ENCODE measurements around the gene ANKK1. TPM values are rescaled to one million over a fixed set of nuclear protein-coding genes. Genes with fewer than 3 reads are reported as not detected.

ANKK1 gene
- total and polyA plus RNA-seq, 2 donors (not counting 1 experiment from before 2014, with no cell fraction given) = not detected

DNA sequence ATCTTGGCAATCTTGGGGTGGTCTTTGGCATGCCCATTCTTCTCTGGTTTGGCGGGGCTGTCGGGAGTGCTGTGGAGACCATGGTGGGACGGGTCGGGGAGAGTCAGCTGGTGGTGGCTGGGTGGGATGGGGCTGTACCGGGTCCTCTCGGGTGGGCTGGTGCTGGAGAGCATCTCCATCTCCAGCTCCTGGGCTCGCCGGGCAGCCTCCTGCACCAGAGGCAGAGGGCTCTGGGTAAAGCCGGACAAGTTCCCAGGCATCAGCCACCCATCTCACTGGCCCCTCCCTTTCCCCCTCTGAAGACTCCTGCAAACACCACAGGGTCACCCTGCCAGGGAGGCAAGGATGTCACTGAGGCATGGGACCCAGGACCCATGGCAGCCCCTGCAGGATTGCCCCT, 25.1 kb downstream of the ANKK1 start:
- Histone ChIP-seq H3K27me3 (ENCODE audit: control insufficient read depth, insufficient read depth, low read length) (no peaks in the 10 kb centered on the region), H2AFZ (ENCODE audit: low read length) (no peak overlapping the region), H3K79me2 (ENCODE audit: control insufficient read depth, insufficient read depth, low read length) (no peaks in the 10 kb centered on the region), H4K20me1 (ENCODE audit: control insufficient read depth, extremely low read depth, insufficient read depth, low read length) (no peaks in the 10 kb centered on the region), H3K27ac (ENCODE audit: insufficient read depth, low read length) (no peak overlapping the region), H3K4me3 (replicated peaks in 1 of 4; ENCODE audit: control extremely low read depth in 1 of 4, insufficient read depth in 1 of 4, low read depth in 3 of 4, low read length in 4 of 4) (no peak overlapping the region), H3K4me2 (ENCODE audit: extremely low read depth, insufficient read depth, low read length) (no peak overlapping the region), H3K36me3 (ENCODE audit: control insufficient read depth, insufficient read depth, low read length) (no peaks in the 10 kb centered on the region), H3K9me3 (ENCODE audit: control insufficient read depth, insufficient read depth, low read depth, low read length) (no peaks in the 10 kb centered on the region), H3K4me1 (ENCODE audit: control insufficient read depth, extremely low read depth, insufficient read depth, low read length) (no peaks in the 10 kb centered on the region), H3K9ac (ENCODE audit: insufficient read depth, low read length) (no peak overlapping the region)
- TF ChIP-seq, protein P1, sequence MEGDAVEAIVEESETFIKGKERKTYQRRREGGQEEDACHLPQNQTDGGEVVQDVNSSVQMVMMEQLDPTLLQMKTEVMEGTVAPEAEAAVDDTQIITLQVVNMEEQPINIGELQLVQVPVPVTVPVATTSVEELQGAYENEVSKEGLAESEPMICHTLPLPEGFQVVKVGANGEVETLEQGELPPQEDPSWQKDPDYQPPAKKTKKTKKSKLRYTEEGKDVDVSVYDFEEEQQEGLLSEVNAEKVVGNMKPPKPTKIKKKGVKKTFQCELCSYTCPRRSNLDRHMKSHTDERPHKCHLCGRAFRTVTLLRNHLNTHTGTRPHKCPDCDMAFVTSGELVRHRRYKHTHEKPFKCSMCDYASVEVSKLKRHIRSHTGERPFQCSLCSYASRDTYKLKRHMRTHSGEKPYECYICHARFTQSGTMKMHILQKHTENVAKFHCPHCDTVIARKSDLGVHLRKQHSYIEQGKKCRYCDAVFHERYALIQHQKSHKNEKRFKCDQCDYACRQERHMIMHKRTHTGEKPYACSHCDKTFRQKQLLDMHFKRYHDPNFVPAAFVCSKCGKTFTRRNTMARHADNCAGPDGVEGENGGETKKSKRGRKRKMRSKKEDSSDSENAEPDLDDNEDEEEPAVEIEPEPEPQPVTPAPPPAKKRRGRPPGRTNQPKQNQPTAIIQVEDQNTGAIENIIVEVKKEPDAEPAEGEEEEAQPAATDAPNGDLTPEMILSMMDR (conservative IDR thresholded peaks at IDR 0.05 in 1 of 2, IDR thresholded peaks at IDR 0.05 in 1 of 2; ENCODE audit: low read depth in 1 of 2, low read length in 2 of 2) = no peak
- no peak for TF ChIP-seq EZH2 (IDR thresholded peaks at IDR 0.05; ENCODE audit: low read length, missing control alignments)
- DNase-seq (ENCODE audit: low read depth in 2 of 2) = no peak

DNA sequence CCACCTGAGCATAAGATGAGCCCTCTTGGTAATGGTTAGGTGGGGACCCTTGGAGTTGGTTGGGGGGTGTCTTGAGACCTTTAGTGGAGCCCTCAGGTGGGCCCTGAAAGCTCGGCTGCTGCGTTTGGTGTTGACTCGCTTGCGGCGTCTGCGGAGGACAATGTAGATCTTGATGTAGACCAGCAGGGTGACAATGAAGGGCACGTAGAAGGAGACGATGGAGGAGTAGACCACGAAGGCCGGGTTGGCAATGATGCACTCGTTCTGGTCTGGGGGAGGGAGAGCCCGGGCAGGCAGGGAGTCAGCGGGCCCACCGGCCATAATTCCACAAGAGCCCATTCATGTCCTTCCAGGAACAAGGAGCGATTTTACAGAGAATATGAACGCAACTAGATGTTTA, 27.8 kb downstream of the ANKK1 start:
- H2AFZ ChIP-seq (ENCODE audit: low read length) = no peak overlapping the region
- H3K79me2 ChIP-seq (ENCODE audit: control insufficient read depth, insufficient read depth, low read length) = no peaks in the 10 kb centered on the region
- no peak overlapping the region for H3K9ac ChIP-seq (ENCODE audit: insufficient read depth, low read length)
- H4K20me1 ChIP-seq (ENCODE audit: control insufficient read depth, extremely low read depth, insufficient read depth, low read length) = no peaks in the 10 kb centered on the region
- H3K9me3 ChIP-seq (ENCODE audit: control insufficient read depth, insufficient read depth, low read depth, low read length) = no peaks in the 10 kb centered on the region
- H3K36me3 ChIP-seq (ENCODE audit: control insufficient read depth, insufficient read depth, low read length) = no peaks in the 10 kb centered on the region
- DNase-seq (ENCODE audit: low read depth in 2 of 2) = no peak
- no peak overlapping the region for H3K4me2 ChIP-seq (ENCODE audit: extremely low read depth, insufficient read depth, low read length)
- no peak overlapping the region for H3K4me3 ChIP-seq (replicated peaks in 1 of 4; ENCODE audit: control extremely low read depth in 1 of 4, insufficient read depth in 1 of 4, low read depth in 3 of 4, low read length in 4 of 4)
- TF ChIP-seq, protein P1 (conservative IDR thresholded peaks at IDR 0.05 in 1 of 2, IDR thresholded peaks at IDR 0.05 in 1 of 2; ENCODE audit: low read depth in 1 of 2, low read length in 2 of 2) = no peak
- TF ChIP-seq EZH2 (IDR thresholded peaks at IDR 0.05; ENCODE audit: low read length, missing control alignments) = no peak
- no peaks in the 10 kb centered on the region for H3K27me3 ChIP-seq (ENCODE audit: control insufficient read depth, insufficient read depth, low read length)
- H3K4me1 ChIP-seq (ENCODE audit: control insufficient read depth, extremely low read depth, insufficient read depth, low read length) = no peaks in the 10 kb centered on the region
- no peak overlapping the region for H3K27ac ChIP-seq (ENCODE audit: insufficient read depth, low read length)

DNA sequence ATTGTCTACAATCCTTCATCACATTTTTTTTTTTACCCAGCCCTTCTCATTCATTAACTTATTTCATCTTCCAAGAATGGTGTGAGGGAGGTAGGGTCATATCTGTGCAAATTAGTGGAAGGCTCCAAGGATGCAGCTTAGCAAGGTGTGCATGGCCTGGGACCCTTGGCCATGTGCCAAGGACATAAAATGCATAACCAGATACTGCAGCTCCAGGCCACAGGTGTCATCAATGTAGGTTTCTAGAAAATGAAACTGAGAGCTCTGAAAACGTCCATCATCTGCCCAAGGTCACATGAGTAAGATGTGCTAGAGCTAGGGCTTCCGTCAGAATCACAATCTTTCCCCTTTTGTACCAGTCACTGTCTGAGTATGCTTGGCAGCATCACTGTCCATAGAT, 29.8 kb downstream of the ANKK1 start:
- Histone ChIP-seq H3K4me3 (replicated peaks in 1 of 4; ENCODE audit: control extremely low read depth in 1 of 4, insufficient read depth in 1 of 4, low read depth in 3 of 4, low read length in 4 of 4) (no peak overlapping the region), H3K4me2 (ENCODE audit: extremely low read depth, insufficient read depth, low read length) (no peak overlapping the region), H3K27me3 (ENCODE audit: control insufficient read depth, insufficient read depth, low read length) (no peaks in the 10 kb centered on the region), H3K79me2 (ENCODE audit: control insufficient read depth, insufficient read depth, low read length) (no peaks in the 10 kb centered on the region), H3K4me1 (ENCODE audit: control insufficient read depth, extremely low read depth, insufficient read depth, low read length) (no peaks in the 10 kb centered on the region), H3K9ac (ENCODE audit: insufficient read depth, low read length) (no peak overlapping the region), H4K20me1 (ENCODE audit: control insufficient read depth, extremely low read depth, insufficient read depth, low read length) (no peaks in the 10 kb centered on the region), H3K36me3 (ENCODE audit: control insufficient read depth, insufficient read depth, low read length) (no peaks in the 10 kb centered on the region), H3K27ac (ENCODE audit: insufficient read depth, low read length) (no peak overlapping the region), H3K9me3 (ENCODE audit: control insufficient read depth, insufficient read depth, low read depth, low read length) (no peaks in the 10 kb centered on the region), H2AFZ (ENCODE audit: low read length) (no peak overlapping the region)
- TF ChIP-seq EZH2 (IDR thresholded peaks at IDR 0.05; ENCODE audit: low read length, missing control alignments) = no peak
- TF ChIP-seq, protein P1 (conservative IDR thresholded peaks at IDR 0.05 in 1 of 2, IDR thresholded peaks at IDR 0.05 in 1 of 2; ENCODE audit: low read depth in 1 of 2, low read length in 2 of 2) = no peak
- DNase-seq (ENCODE audit: low read depth in 2 of 2) = no peak

Data from fibroblast of lung (primary cell).